ENCODE results near the gene ARHGEF2. TPM values are rescaled to one million over a fixed set of nuclear protein-coding genes. Genes with fewer than 3 reads are reported as not detected.

Gene ARHGEF2
- 10 to 100 TPM; 47.4 to 80.1 (median 66.6) TPM for total RNA-seq

- H3K4me3 ChIP-seq (replicated peaks in 1 of 3) = peak within 1 kb of the TSS; percentile 90 to 98 (median 92)
- no peaks in the 10 kb centered on the region for H3K9me3 ChIP-seq
- H3K27me3 ChIP-seq = no peaks in the 10 kb centered on the region
- no peaks in the 10 kb centered on the region for H3K36me3 ChIP-seq
- TF ChIP-seq POLR2A (IDR thresholded peaks at IDR 0.05) (peak in 1 of 2 donors; percentile 66), CTCF (IDR thresholded peaks at IDR 0.05) (peak in 1 of 6 experiments; percentile 29)
- intact Hi-C loops (cut with DNase I) = loop anchor here (5.0 kb wide), 1 partner anchor 36 kb away; the partner anchor contains the start of gene RXFP4
- peak; percentile 72 to 73 for DNase-seq
- peak within 1 kb of the TSS; percentile 94 to 96 (median 96) for H3K27ac ChIP-seq
- WGBS, 2 donors = 0 to 1% methylated on average over 22 to 30 of the region's 52 CpGs
- H3K4me1 ChIP-seq = peaks cover 71 to 77% of the 10 kb centered on the region in 2 donors
Measured at GRCh38 chr1:155978325-155978972, at the start of gene ARHGEF2. Gene ARHGEF2 (minus strand): TSS chr1:155978547. CDS start chr1:155978427, 120 bp downstream.

GRCh38 chr1:156026588-156026987 lies 48.2 kb upstream of the ARHGEF2 start:
- Histone ChIP-seq H3K4me3 (replicated peaks in 1 of 3) (no peak overlapping the region), H3K4me1 (no peaks in the 10 kb centered on the region), H3K27ac (no peak overlapping the region), H3K27me3 (no peaks in the 10 kb centered on the region), H3K36me3 (no peaks in the 10 kb centered on the region), H3K9me3 (no peaks in the 10 kb centered on the region)
- intact Hi-C loops (cut with DNase I) = no loop called here
- no peak for DNase-seq
- TF ChIP-seq POLR2A (IDR thresholded peaks at IDR 0.05) (no peak), CTCF (IDR thresholded peaks at IDR 0.05) (no peak)
- 87 to 90% methylated on average over 4 of the region's 4 CpGs for WGBS, 2 donors

- H3K9me3 ChIP-seq = no peaks in the 10 kb centered on the region
- no peak for TF ChIP-seq POLR2A (IDR thresholded peaks at IDR 0.05)
- TF ChIP-seq CTCF (IDR thresholded peaks at IDR 0.05) = peak in 4 of 6 experiments; percentile 21 to 47 (median 40)
- H3K27me3 ChIP-seq = no peaks in the 10 kb centered on the region
- H3K27ac ChIP-seq = no peak overlapping the region
- H3K4me1 ChIP-seq = no peaks in the 10 kb centered on the region
- peak; percentile 38 to 47 for DNase-seq
- no peaks in the 10 kb centered on the region for H3K36me3 ChIP-seq
- intact Hi-C loops (cut with DNase I) = no loop called here
- no peak overlapping the region for H3K4me3 ChIP-seq (replicated peaks in 1 of 3)
- WGBS, 2 donors = 9 to 10% methylated on average over 8 to 9 of the region's 9 CpGs
Measured at GRCh38 chr1:156025876-156026275, 47.5 kb upstream of the ARHGEF2 start.

GRCh38 chr1:156024801-156025200 lies 46.5 kb upstream of the ARHGEF2 start:
- no peak overlapping the region for H3K4me3 ChIP-seq (replicated peaks in 1 of 3)
- H3K9me3 ChIP-seq = no peaks in the 10 kb centered on the region
- no peaks in the 10 kb centered on the region for H3K27me3 ChIP-seq
- H3K27ac ChIP-seq = no peak overlapping the region
- intact Hi-C loops (cut with DNase I) = no loop called here
- no peaks in the 10 kb centered on the region for H3K36me3 ChIP-seq
- H3K4me1 ChIP-seq = peaks cover 4 to 5% of the 10 kb centered on the region in 2 donors
- DNase-seq = no peak
- TF ChIP-seq POLR2A (IDR thresholded peaks at IDR 0.05) (no peak), CTCF (IDR thresholded peaks at IDR 0.05) (no peak)
- 77 to 84% methylated on average over 5 of the region's 5 CpGs for WGBS, 2 donors

GRCh38 chr1:156021954-156022353 lies 43.6 kb upstream of the ARHGEF2 start:
- 64 to 69% methylated on average over 2 of the region's 2 CpGs for WGBS, 2 donors

More at GRCh38 chr1:156021954-156022353, 43.6 kb upstream of the ARHGEF2 start:
- Histone ChIP-seq H3K9me3 (no peaks in the 10 kb centered on the region), H3K4me3 (replicated peaks in 1 of 3) (no peak overlapping the region), H3K27ac (no peak overlapping the region), H3K27me3 (no peaks in the 10 kb centered on the region), H3K4me1 (peaks cover 6 to 9% of the 10 kb centered on the region in 2 donors), H3K36me3 (peaks cover 5 to 9% of the 10 kb centered on the region in 2 donors)
- no peak for DNase-seq
- intact Hi-C loops (cut with DNase I) = no loop called here
- TF ChIP-seq CTCF (IDR thresholded peaks at IDR 0.05) = no peak
- no peak for TF ChIP-seq POLR2A (IDR thresholded peaks at IDR 0.05)

Measured in thyroid gland (tissue), 4 donors.